Stimulated activated CD8-positive, alpha-beta memory T cell treated with anti-CD3 and anti-CD28 coated beads, Interleukin-2, amount 100 ng/mL, for 48 hours (primary cell): ENCODE data around the gene SNPH.
"Not testable (repeated sequence)": the region's sequence is repeated elsewhere in the genome, so short reads cannot be mapped to it uniquely, and the experiment has no call there.

Source experiments
- DNase-seq, 2 donors: peaks; one replicate each; pipeline ENCODE4 v3.0.0-alpha.2; 2020; ENCODE audit warnings: low read depth in 2 of 2

Gene SNPH, protein sequence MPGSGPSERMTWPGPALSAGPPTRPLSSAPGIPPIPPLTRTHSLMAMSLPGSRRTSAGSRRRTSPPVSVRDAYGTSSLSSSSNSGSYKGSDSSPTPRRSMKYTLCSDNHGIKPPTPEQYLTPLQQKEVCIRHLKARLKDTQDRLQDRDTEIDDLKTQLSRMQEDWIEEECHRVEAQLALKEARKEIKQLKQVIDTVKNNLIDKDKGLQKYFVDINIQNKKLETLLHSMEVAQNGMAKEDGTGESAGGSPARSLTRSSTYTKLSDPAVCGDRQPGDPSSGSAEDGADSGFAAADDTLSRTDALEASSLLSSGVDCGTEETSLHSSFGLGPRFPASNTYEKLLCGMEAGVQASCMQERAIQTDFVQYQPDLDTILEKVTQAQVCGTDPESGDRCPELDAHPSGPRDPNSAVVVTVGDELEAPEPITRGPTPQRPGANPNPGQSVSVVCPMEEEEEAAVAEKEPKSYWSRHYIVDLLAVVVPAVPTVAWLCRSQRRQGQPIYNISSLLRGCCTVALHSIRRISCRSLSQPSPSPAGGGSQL

DNA sequence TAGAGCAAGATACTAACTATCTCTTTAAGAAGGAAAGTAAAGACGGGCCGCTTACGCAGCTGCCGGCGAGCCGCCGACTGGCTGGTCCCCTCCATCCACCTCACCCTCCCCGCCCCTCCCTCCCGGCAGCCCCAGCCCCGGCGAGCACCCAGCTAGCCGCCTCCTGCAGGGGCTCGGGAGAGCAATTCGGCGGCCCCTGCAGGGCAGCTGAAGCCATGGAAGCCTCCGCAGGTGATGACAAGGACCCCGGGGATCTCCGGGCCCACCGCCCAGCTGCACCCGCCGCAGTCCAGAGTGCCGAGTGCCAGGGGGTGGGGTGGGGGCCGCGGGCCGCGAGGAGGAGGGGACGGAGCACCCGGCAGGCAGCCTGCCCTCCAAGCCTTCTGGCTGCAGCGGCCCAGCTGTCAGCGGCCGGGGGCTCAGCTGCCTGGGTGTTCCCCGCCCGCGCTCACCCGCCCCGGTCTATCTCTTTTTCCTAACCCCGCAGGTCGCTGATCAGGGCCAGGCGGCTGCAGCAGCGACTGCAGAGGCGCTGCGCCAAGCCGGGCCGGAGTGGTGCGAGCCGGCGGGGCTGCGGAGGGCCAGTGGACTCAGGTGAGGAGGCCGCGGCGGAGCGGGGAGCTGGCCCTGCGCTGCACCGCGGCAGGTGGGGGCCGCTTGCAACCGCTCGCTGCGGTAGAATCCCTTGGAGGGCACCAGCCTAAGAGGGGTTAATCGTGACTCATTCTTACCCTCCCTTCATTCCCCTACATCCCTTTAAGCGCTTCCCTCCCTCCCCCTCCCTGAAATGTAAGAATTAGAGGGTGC lies at the start of gene SNPH:
TSS of gene SNPH (plus strand) at position 128 of the 807 bp plus-strand sequence. CDS start 29,946 bp downstream, outside the sequence.
- peak; percentile 52 to 65 for DNase-seq

- not testable (repeated sequence) for DNase-seq
Observed at GRCh38 chr20:1216527-1217427, 49.3 kb upstream of the SNPH start.

- not testable (repeated sequence) for DNase-seq
Observed at GRCh38 chr20:1222750-1223149, 43.3 kb upstream of the SNPH start.

GRCh38 chr20:1224205-1224890 lies 41.7 kb upstream of the SNPH start:
- DNase-seq: no peak

GRCh38 chr20:1225263-1225782 lies 40.8 kb upstream of the SNPH start:
- DNase-seq: no peak

- DNase-seq: peak; percentile 61 to 79
Observed at GRCh38 chr20:1225783-1226654, 40.1 kb upstream of the SNPH start, which contains the start of gene RAD21L1. Gene RAD21L1 (plus strand): TSS chr20:1226044. CDS start chr20:1228454, 2,410 bp downstream.

DNA sequence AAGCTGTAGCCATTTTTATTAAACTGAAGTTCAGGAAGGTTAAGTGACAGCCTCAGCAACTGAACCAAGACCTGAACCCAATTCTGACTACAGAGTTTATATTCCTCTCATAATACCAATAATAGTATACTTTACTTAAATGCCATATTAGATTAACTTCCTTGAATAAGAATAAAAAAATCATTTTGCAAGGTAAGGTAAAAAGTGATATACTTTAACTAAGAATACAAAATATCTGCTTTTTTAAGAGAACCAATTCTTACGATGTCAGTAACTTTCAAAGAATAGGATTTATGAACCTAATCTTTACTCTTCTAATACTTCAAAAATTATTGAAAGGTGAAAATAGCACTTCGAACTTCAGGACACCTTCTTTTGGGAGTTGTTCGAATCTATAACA lies 36.6 kb upstream of the SNPH start:
- DNase-seq: no peak

GRCh38 chr20:1232286-1233111 lies 33.6 kb upstream of the SNPH start:
- no peak for DNase-seq

DNA sequence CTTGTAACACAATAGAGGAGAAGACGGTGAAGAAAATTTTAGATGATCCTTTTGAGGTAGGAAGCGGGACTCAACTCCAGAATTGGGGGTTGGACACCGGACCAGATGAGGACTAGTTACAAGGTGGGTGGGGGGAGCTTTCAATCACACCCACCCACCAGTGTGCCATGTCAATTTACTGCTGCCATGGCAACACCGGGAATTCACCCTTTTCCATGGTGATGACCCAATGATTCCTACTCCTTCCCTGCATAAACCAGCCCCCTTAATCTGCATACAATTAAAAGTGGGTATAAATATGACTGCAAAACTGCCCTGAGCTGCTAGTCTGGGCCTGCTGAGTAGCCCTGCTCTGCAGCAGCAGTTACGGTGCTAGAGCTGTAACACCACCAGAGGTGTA lies 25.5 kb upstream of the SNPH start:
- no peak for DNase-seq

GRCh38 chr20:1241456-1241855 lies 24.6 kb upstream of the SNPH start:
- DNase-seq: no peak

GRCh38 chr20:1242099-1242498 lies 24.0 kb upstream of the SNPH start:
- DNase-seq: no peak

DNA sequence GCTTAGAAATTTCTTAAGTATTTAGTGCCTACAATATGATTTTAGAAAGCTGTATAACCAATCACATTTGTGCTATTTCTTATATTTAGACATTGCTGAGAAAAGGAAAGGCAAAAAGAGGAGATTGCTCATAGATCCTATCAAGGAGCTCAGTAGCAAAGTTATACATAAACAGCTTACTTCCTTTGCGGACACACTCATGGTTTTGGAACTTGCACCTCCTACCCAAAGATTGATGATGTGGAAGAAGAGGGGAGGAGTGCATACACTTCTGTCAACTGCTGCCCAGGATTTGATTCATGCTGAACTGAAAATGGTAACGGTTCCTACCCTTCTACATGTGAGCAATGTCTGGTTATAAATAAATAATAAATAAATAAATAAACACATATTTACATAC lies 23.6 kb upstream of the SNPH start:
- DNase-seq: no peak

DNA sequence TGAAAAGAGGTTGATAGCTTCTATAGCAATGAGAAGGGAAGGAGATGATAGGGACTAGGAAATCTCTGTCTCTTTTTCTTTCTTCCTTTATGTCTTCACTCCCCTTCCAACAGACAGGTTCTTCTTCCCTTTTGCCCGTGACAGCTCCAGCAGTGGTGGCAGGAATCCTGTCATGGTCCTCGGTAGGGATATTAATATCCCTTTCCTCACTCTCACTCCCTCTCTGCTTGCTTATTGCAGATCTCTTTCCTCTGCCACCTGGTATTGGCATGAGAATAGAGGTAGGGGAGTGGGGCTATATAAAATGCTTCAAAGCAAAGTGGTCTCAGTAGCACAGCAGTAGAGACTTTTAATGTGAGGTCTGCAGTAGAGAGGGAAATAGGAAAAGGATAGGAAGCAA lies 20.5 kb upstream of the SNPH start:
- no peak for DNase-seq

DNA sequence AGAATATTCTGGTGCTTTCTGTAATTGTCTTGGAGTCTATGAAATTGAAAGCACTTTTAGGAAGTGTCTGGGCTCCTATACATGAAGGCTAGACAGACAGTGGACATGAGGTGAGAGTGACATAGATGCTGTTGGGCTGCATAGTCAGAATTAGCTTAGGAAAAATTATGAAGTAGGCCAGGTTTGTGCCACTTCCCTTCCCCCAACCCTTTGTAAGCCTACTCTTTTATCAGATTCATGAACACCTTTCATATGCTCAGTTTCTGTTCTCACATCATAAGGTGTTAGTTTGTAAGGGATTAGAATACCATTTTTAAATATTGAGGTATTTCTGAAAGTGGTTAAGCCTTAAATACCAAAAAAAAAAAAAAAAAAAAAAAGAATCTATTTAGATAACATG lies 18.4 kb upstream of the SNPH start:
- DNase-seq: no peak

DNA sequence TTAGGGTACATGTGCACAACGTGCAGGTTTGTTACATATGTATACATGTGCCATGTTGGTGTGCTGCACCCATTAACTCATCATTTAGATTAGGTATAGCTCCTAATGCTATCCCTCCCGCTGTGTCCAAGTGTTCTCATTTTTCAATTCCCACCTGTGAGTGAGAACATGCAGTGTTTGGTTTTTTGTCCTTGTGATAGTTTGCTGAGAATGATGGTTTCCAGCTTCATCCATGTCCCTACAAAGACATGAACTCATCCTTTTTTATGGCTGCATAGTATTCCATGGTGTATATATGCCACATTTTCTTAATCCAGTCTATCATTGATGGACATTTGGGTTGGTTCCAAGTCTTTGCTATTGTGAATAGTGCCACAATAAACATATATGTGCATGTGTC lies 15.8 kb upstream of the SNPH start:
- DNase-seq: not testable (repeated sequence)

- no peak for DNase-seq
Observed at GRCh38 chr20:1252416-1252815, 13.7 kb upstream of the SNPH start.

DNA sequence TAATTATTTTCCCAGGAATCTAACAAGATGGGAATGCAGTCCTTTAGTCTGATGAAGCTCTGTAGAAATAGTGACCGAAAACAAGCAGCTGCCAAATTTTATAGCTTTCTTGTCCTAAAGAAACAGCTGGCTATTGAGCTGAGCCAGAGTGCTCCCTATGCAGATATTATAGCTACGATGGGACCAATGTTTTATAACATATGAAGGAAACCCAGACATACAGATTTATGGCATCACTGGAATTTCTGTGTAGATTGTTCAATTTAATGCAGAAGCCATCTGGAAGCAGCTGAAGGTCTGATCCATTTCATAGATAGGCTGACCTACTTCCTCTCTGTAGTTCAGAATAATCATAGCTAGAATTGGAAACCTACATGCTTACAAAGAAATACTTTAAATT lies 11.8 kb upstream of the SNPH start:
- no peak for DNase-seq

GRCh38 chr20:1255675-1256074 lies 10.4 kb upstream of the SNPH start:
- DNase-seq: no peak

DNA sequence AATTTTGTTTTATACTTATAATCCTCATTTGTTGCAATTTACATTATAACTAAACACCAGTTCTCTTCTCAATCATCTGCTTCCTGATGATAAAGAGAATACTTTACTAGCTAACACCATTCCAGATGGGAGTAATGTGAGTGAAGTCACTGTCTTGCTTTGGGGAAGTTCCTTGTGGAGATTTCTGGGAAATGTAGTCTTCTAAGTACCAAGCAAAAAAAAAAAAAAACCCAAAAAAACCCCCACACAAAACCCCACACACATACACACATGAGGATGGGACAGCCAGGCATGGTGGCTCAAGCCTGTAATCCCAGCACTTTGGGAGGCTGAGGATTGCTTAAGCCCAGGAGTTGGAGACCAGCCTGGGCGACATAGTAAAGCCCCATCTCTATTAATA lies 2.2 kb upstream of the SNPH start:
- no peak for DNase-seq
